GM19372 (cell line): ENCODE measurements around the gene SLC6A18.
"Not testable (repeated sequence)": the region's sequence is repeated elsewhere in the genome, so short reads cannot be mapped to it uniquely, and the experiment has no call there.

Source experiments
- ATAC-seq: cut with Tn5 transposase; IDR thresholded peaks from one replicate; pipeline ENCODE4 v1.9.1; 2021; ENCODE audit warnings: mild to moderate bottlenecking, low read depth, moderate library complexity; ENCODE audit not compliant: unreplicated experiment

The SLC6A18 gene

DNA sequence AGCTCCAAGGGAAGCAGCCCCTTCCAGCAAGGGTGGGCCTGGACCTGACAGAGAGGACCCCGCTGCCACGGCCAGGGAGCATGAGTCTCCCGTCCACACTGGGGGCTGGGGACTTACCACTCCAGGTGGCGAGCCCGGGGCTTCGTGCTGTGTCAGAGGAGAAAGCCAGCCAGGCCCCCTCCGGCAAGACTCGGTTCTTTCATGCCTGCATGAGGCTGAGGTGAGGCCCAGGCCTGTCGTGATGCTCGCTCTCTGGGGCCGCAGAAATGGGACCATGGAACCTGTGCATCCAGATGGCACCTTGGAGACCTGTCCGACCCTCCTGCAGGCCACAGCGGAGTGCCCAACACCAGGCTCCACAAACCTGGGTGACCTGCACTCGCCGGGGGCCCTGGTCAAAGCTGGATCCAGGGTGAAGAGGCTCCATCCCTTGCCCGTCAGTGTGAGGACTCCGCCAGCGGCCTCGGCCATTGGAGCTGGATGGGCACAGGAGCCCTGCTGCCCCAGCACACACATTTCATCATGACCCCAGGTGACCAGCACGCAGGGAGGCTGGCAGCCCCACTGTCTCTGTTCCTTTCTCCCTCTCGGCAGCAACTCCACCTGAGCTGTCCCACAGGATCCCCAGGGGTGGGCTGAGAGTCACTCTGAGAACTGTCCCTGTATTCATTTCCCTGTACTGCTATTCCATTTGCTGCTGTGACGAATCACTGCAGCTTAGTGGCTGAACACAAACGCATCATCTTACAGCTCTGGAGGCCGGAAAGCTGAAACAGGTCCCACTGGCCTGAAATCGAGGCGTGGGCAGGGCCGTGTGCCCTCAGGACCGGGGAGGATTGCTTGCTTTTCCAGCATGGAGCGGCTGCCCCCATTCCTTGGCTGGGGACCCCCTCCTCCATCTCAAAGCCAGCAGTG is 24.4 kb downstream of the SLC6A18 start:
- no peak for ATAC-seq

DNA sequence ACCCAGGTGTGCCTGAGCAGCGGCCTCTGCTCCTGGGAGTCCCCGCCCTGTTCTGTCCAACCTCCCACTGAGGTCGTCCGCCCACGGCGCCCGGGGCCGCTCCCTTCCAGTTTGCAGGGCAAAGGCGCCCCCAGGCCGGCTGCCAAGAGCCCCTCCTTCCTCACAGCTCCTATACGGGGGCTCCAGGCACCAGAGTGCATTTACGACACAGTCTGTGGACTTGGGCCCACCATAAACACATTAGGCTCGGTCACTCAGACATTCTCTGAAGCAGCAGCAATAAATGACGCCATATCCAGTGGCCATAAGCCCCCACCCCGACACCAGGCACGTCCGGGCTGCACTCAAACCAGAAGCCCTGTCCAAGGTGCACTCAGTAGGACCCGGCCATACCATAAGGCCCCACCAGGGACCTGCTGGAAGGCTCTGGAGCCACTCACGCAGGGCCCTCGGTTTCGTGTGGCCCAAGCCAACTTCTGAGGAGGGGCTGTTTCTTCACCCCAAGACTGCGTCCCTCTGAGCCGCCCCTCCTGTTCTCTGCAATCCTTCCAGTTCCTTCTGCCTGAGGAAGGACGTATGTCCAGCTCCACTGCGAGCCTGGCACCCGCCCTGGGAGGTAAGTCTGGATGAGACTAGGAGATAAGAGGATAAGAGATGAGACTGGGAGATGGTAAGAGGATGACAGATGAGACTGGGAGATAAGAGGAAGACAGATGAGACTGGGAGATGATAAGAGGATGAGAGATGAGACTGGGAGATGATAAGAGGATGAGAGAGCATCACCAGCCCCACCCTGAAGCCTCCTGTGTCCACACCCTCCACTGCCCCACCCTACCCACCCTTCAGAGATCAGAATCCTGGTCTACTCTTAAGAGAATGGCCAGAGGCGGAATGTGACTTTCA is 26.7 kb downstream of the SLC6A18 start:
- no peak for ATAC-seq

DNA sequence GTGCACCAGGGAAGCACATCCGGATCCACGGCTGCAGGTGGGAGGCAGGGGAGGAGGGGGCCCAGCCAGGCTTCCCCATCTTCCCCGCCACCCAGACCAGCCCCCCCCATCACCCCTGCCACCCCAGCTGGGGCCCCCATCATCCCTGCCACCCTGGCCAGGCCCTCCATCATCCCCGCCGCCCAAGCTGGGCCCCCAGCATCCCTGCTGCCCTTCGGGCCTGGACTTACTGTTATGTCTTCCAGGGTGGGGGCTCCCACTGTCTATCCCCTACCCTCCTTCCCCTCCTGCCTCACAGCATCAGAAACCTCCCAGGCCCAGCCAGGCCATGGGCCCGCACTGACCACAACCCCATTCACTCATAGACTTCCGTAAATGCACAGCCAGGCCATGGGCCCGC is 27.5 kb downstream of the SLC6A18 start:
- no peak for ATAC-seq

DNA sequence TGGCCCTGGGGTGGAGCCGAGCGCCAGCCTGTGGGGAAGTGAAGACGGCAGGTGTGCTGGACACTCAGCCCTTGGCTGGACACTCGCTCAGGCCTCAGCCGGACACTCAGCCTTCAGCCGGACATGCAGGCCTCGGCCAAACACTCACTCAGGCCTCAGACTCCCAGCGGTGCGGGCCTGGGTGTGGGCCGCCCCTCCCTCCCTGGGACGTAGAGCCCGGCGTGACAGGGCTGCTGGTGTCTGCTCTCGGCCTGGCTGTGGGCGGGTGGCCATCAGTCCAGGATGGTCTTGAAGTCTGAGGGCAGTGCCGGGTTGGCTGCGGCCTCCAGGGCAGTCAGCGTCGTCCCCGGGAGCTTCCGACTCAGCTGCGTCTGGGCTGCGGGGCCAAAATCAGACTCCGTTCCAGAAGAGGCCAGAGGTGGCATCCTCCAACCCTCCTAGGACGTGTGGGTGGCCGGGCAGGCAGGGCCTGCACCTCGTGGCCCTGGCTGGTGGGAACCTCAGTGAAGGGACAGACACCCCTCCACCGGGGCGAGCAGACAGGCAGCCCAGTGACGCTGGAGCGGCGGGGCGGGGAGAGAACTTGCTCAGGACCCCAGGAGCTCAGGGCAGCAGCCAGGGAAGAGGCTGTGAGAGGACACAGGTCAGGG is 28.4 kb downstream of the SLC6A18 start:
- no peak for ATAC-seq

DNA sequence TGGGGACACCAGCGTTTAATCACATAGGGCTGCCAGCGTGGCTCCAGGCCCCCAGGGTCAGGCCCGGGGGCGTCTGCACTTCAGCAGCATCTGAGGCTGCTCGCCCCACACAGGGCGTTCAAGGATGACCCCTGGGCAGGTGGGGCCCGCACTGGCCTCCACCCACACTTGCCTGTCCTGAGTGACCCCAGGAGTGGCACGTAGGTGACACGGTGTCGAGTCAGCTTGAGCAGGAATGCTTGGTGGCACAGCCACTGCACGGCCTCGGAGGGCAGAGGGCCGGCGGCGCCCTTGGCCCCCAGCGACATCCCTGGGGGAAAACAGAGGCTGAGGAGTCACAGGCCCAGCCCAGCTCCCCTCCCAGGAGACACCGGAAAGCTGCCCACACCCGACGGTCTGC is 29.0 kb downstream of the SLC6A18 start:
- ATAC-seq, result no peak

DNA sequence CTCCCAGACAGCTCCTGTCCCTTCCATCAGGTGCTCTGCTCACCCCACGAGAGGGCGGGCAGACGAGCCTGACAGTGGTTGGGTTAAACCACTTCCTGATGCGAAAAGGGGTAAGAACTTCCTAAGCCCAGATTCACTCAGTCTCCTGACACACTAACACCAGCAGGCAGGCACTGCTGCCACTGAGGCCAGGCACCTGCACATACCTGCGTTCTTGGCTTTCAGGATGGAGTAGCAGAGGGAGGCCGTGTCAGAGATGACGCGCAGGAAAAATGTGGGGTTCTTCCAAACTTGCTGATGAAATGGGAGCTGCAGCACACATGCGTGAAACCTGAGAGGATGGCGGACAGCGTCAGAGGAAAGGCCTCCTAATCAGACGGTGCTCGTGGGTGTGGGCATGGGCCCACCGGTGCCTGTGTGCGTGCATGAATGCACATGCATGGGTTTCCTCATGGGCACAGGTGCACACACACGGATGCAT is 29.9 kb downstream of the SLC6A18 start:
- ATAC-seq, result no peak

DNA sequence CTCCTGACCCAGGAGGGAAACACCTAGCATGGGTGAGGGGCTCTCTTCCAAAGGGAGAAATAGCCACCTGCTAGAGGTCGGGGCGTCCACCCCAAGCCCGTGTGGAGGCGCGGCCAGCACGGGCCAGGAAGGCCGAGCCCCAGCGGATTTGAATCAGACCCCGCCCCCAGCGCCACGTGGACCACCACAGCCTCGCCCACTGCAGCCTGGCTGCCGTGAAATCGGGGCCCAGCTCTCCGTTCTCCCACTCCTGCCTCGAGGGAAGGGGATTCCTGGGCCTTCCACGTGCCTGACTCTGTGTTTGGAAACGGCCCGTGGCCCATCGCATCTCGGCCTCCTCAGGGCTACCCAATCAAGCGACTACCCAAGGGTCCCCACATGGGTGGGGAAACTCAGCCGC is 31.6 kb downstream of the SLC6A18 start:
- no peak for ATAC-seq

DNA sequence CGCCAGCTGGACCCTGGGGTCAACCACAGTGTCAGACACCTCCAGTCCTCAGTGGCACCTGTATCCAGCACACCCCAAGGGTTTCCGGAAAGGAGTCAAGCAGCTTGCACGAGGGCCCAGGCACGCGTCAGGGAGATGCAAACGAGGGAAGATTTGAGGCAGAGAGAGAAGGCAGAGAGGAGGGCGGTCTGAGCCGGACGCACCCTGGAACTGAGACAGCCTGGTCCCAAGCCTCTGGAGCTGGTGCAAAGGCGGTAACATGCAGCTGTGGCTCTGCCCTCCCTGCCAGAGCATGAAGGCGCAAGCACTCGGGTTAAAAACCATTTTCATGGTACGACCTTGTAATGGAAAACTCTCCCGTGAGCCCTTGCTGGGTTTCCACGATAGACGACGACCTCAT is 32.2 kb downstream of the SLC6A18 start:
- no peak for ATAC-seq

DNA sequence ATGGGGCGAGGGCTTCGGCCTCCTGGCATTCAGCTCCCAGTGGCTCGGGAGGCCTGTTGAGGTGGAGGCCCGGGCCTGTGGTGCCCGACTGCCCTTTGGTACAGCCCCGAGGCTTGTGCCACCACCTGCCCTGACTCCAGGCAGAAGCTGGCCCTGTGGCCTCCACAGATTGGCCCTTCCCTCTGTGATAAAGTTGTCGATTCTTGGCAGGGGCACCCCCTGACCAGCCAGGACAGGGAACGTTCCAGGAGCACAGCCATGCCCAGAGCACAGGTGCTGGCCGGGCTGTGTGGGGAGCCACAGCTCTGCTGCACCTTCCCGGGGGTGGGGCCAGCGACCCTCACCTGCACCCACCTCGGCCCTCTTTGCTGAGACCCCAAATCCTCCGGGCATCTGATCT is 32.7 kb downstream of the SLC6A18 start:
- no peak for ATAC-seq

DNA sequence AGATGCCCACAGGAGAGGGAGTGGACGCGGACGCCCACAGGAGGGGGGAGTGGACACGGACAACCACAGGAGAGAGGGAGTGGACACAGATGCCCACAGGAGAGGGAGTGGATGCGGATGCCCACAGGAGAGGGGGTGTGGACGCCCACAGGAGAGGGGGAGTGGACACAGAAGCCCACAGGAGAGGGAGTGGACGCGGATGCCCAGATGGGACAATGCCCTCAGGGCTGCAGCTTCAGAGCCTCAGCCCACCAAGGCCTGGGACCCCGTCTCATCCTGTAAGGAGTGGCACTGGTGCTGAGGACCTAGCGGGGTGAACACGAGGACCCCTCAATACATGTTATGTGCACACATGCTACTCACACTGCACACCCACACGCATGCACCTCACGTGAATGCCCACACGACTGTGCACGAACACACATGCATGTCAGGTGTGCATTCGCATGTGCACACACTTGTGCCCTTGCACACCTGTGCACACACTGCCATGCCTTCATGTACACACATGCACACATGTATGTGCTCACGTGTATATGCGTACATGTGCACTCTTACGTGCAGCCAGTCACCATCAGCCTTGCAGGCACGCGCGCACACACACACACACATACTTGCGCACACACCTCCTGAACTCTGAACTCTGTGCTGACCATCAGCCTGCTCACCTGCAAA is 34.8 kb downstream of the SLC6A18 start:
- no peak for ATAC-seq

DNA sequence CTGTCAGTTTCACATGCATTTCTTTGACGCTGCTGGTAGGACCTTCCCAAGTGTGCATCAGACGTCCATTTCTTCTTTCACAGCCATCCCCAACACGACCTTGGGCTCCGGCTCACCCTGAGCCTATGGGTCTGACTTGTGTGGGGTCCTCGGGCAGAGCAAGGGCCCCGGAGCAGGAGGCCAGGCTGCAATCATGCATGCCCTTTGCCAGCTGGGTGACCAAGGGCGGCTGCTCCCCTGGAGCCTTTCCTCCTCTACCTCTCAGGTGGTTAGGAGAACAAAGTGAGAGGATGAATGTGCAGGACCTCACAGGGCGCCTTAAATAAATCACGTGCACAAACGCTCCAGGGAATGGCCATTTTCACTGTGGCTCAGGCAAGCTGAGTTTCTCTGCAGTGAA is 36.5 kb downstream of the SLC6A18 start:
- ATAC-seq, result no peak

DNA sequence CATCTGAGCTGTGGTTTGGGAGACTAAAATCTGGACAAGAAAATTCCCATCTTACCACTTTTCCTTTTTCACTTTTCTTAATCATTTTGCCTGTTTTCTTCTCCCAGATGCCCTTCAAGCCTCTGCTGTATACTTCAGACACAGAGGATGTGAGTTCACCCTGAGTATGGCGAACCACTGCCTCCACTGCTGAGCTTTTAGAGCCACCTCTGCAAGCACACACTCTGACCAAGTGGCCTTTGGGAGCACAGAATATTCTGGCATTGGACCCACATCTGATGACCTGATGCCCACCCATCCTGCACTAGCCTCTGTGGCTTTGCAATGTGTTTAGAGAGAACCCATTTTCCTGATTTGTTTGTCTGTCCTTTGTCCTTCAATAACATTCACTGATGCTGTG is 37.2 kb downstream of the SLC6A18 start:
- ATAC-seq, result no peak

DNA sequence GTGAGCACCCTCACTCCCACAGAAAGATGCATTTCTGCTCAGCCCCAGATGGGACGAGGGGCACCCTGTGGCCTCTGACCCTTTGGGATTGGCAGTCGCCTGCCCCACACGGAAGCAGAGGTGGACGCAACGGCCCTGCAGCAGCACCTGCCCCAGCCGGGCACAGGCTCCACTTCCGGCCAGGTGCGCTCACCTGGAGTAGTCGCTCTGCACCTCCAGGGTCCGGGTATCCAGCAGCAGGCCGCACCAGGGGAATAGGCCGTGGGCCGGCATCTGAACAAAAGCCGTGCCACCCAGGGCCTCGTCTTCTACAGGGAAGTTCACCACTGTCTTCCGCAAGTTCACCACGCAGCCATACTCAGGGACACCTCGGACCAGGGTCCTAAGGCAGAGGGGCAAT is 39.0 kb downstream of the SLC6A18 start:
- ATAC-seq, result no peak

DNA sequence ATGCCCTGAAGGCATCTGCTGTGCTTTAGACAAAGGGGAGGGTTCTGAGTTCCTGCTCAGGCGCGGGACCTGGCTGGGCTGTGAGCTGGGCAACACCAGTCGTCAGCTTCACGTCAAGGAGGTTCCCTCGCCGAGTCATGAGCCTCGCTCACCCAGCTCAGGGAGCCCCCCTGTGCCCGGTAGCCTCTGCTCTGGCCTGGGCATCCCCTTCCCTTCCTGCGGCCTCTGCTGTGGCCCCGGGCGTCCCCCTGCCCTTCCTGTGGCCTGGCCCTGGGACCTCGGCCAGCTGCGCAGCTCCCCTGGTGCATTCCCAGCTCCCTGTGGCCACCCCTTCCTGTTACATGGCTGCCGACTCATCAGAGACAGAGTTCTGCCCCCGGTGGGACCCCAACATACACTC is 39.8 kb downstream of the SLC6A18 start:
- no peak for ATAC-seq

DNA sequence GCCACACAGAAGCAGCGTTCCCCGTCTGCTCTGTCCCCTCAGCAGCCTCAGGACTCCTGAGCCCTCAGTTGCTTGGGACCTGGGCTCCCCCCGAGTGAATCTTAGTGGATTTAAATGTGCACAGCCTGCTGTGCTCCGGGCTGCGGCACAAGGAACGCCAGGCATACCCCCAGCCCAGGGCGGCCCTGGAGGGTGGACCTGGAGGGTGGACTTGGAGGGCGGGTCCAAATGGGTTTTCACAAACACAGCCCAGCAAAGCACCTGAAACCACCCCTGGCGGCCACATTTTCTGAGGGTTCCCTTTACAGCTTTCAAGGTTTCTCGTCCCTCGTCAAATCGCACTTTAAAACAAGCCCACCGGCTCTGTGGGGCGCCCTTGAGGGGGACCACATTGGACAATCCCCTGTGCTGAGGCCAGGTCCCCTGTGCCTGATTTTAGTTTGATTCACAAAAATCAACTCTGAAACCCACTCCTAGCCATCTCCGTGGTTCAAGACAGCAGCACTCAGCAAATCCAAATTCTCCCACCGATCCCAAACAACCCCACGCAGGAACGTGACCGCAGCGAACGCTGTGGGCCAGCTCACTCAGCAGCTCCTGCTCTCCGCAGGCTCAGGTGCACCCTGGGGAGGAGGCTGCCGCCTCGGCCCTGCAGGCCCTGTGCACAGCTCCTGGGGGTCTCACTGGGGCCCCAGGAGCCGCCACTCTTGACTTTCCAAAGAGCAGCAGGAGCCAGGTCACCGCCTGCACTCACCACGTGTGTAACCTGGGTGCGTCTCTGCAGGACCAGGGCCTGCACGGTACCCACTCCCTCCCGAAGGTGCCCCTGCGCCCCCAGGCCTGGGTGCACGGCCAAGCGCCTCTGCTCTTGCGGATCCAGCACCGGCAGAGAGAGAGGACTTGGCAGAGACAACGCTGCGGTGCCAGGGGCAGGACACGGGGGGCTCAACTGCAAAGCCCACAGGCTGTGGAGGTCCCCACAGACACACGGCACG is 40.6 kb downstream of the SLC6A18 start:
- no peak for ATAC-seq

DNA sequence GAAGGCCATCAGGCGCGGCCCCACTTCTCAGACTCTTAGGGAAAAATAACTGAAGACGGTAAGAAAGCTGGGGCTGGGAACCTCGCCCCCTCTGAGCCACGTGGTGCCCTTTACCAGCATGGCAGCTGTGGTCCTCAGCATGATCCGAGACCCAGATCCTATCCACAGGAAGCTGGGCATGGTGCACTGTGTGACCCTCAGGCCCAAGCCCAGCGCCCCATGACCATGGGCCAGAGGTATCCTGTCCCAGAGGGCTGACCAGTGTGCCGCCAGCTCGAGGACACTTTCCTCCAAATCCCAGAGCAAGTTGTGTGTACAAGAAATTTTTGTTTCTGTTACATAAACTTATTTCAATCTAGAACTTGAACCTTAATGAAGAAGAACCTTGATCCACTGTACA is 41.6 kb downstream of the SLC6A18 start:
- ATAC-seq, result no peak

DNA sequence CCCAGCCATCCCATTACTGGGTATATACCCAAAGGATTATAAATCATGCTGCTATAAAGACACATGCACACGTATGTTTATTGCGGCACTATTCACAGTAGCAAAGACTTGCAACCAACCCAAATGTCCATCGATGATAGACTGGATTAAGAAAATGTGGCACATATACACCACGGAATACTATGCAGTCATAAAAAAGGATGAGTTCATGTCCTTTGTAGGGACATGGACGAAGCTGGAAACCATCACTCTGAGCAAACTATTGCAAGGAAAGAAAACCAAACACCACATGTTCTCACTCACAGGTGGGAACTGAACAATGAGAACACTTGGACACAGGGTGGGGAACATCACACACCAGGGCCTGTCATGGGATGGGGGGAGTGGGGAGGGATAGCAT is 42.3 kb downstream of the SLC6A18 start:
- ATAC-seq, result not testable (repeated sequence)

DNA sequence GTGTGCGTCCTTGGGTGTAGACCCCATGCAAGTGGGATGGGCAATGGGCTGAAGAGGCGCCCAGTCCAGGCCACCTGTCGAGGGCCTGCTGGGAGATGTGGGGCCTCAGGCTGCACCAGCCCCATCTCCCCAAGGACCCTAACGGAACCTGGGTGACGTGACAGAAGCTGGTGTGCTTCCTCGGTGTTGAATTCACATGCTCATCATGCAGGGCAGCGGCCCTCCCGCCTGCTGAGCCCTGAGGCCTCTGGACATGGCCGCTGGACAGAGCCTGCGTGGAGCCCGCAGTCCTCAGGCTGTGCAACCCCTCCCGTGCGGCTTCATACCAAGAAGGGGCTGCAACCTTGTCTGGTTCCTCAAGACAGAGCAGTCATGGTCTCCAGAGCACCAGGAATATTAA is 42.9 kb downstream of the SLC6A18 start:
- no peak for ATAC-seq

DNA sequence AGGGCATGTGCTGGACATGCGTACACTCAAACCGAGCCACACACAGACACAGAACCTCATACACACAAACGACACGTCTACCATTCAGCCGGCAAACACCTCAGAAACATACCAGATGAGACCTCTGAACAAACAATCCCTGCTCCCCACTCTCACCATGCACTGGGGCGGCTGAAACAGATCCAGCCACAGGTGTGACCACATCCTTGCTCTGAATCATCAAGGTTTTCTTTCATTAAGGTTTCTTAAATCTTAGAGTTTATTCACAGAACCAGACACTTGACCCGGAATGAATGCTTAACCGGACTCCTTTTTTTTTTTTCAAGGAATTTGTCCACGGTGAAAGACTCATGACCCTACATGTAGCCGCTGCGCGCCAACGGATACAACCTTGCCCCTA is 43.5 kb downstream of the SLC6A18 start:
- no peak for ATAC-seq
